GM10248 (cell line): ENCODE data around the gene DKK3.

ENCODE experiments used
- CTCF ChIA-PET: fragments of 300-600 bp; sonication (Branson Sonifier 250); formaldehyde crosslinking; extraction: SDS; loops from one replicate; lab custom pipeline; 2021; ENCODE audit warnings: antibody characterized with exemption; lab: Yijun Ruan, JAX
- POLR2A ChIA-PET: fragments of 350-650 bp; sonication (Branson Sonifier 250); formaldehyde crosslinking; extraction: SDS; loops from one replicate; lab custom pipeline; 2020; ENCODE audit warnings: antibody characterized with exemption; lab: Yijun Ruan, JAX
- DNase-seq: peaks from one replicate; pipeline ENCODE4 v3.0.0; 2012; ENCODE audit errors: extremely low spot score
- CTCF ChIP-seq: IDR thresholded peaks from 2 replicates; pipeline ENCODE4 v1.5.1; 2012; ENCODE audit warnings: mild to moderate bottlenecking, low read depth; ENCODE audit errors: extremely low read depth, missing control alignments, control extremely low read depth

The DKK3 gene

GRCh38 chr11:11965192-11965591 is 43.2 kb downstream of the DKK3 start:
- POLR2A ChIA-PET, result no interaction called here
- no peak for DNase-seq
- TF ChIP-seq CTCF, result no peak
- CTCF ChIA-PET, result interaction anchor here (1.0 to 3.4 kb wide), 4 partner anchors 8 to 41 kb away, joined by 3 to 20 read pairs (median 6); no protein-coding TSS in a partner anchor

DNA sequence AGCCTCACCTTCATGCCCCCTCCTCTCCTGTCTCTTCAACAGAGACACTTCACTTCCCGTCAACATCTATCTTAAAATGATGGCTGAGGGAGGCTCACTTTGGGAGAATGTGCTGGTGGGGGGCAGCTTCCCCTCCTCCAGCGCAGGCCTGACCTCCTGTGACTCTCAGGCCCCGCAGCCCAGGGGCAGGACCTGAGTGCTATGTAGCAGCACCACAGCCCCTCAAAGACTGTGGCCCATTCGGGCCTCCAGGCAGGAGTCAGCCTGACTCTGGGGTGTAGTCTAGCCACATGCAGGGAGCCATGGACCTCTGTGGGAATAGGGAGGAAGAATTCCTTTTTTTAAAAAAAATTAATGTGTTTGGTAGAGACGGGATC is 43.7 kb downstream of the DKK3 start:
- DNase-seq, result no peak
- ChIA-PET POLR2A (no interaction called here), CTCF (interaction anchor here (1.0 to 3.4 kb wide), 4 partner anchors 8 to 41 kb away, joined by 3 to 20 read pairs (median 6); no protein-coding TSS in a partner anchor)
- no peak for TF ChIP-seq CTCF

- ChIA-PET POLR2A (no interaction called here), CTCF (interaction anchor here (0.7 to 1.8 kb wide), 5 partner anchors 9 to 165 kb away, joined by 3 to 7 read pairs (median 4); no protein-coding TSS in a partner anchor)
- TF ChIP-seq CTCF, result no peak
- DNase-seq, result no peak
Observed at GRCh38 chr11:11963842-11964773, 44.3 kb downstream of the DKK3 start.

GRCh38 chr11:11963067-11963466 is 45.4 kb downstream of the DKK3 start:
- CTCF ChIA-PET, result no interaction called here
- no peak for TF ChIP-seq CTCF
- POLR2A ChIA-PET, result no interaction called here
- no peak for DNase-seq

DNA sequence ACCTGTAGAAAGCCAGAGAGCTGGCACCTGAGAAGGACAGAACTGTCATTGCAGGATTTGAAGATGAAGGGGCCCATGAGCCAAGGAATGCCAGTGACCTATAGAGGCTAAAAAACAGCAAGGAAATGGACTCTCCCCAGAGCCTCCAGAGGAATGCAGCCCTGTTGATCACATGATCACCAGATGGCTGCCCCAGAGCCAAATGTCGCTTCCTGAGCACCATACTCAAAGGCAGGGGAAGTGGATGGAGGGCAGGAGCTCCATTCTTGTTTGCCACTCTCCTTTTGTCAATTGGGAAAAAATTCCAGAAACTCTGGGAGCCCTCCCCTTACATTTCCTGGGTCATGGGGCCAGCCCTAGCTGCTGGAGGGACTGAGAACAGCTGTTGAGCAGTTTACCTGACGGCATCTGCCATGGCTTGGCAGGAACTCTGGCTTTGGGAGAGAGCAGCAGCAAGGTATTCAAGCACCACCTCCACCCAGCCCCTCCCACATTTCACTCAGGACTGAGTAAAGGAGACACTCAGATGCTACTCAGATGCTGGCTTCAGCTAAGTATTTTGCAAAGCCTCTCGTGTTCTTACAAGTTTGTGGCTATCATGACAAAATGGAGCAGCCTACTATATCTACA is 46.9 kb downstream of the DKK3 start:
- TF ChIP-seq CTCF, result no peak
- no peak for DNase-seq
- CTCF ChIA-PET, result interaction anchor here (0.7 to 1.4 kb wide), 3 partner anchors 14 to 60 kb away, joined by 3 to 4 read pairs (median 3); no protein-coding TSS in a partner anchor
- POLR2A ChIA-PET, result no interaction called here

DNA sequence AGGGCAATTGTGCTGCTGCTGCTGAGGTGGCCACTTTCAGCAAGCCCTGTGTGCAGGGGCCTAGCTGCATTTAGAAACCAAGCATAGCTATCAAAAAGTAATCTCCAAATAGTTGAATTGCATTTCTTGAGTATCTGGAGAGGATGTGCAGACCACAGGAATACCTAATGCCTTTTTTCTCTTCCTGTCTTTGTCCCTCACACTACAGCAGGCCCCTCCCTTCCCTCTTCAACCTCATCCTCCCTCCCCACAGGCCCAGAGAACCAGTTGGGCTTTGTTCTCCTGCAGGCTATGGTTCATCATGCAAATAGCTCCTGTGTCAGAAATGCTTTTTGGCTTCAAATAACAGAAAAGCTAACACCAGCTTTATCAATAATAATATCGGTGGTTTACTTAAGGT is 47.7 kb downstream of the DKK3 start:
- no peak for TF ChIP-seq CTCF
- POLR2A ChIA-PET, result no interaction called here
- no peak for DNase-seq
- CTCF ChIA-PET, result no interaction called here
